Prostate gland (tissue), 2 donors: ENCODE results near the gene TMPRSS4.

Experiments used
- CTCF ChIP-seq, 4 experiments: fragments of 200-600 bp in 2 of 4; fragments of 450-650 bp in 2 of 4; sonication (generic) in 2 of 4; IDR thresholded peaks; 1 replicate in 3 of 4; 2 replicates in 1 of 4; pipeline ENCODE4 v1.5.1; 2016 to 2019; ENCODE audit warnings: antibody characterized with exemption in 4 of 4, mild to moderate bottlenecking in 2 of 4, moderate library complexity in 2 of 4
- POLR2A ChIP-seq: fragments of 450-650 bp; IDR thresholded peaks from one replicate; pipeline ENCODE4 v1.6.1; 2016; ENCODE audit warnings: antibody characterized with exemption, mild to moderate bottlenecking
- POLR2AphosphoS5 ChIP-seq: sonication (generic); formaldehyde crosslinking; IDR thresholded peaks from one replicate; pipeline ENCODE4 v1.6.1; 2017; ENCODE audit warnings: antibody characterized with exemption

- TF ChIP-seq POLR2A: no peak
- TF ChIP-seq CTCF (IDR thresholded peaks at IDR 0.05): no peak
- TF ChIP-seq POLR2AphosphoS5: no peak
Observed at GRCh38 chr11:118100691-118101232, 23.9 kb downstream of the TMPRSS4 start.
